Heart left ventricle (tissue), 16 donors: ENCODE results near the gene HMG20B. TPM values are rescaled to one million over a fixed set of nuclear protein-coding genes. Genes with fewer than 3 reads are reported as not detected.

ENCODE experiments used
- ATAC-seq, 4 donors: fragments of 200-7000 bp; cut with Tn5 transposase; one replicate each; pipeline ENCODE4 v1.9.1; 2020 to 2022; ENCODE audit warnings: moderate library complexity in 4 of 4, mild to moderate bottlenecking in 3 of 4, moderate number of reproducible peaks in 1 of 4
- DNase-seq, 5 donors: peaks; one replicate each; pipeline ENCODE4 v3.0.0-alpha.2; 2020
- H3K27ac ChIP-seq, 12 donors: fragments of 200-600 bp; sonication (generic) in 4 of 12; one replicate each; pipeline versions ENCODE4 v1.5.0 to v1.8.0; 2016 to 2022; ENCODE audit warnings: mild to moderate bottlenecking in 2 of 12
- H3K27me3 ChIP-seq, 9 donors: fragments of 200-600 bp; sonication (generic) in 2 of 9; one replicate each; pipeline versions ENCODE4 v1.5.1 to v1.8.0; 2016 to 2022; ENCODE audit warnings: mild to moderate bottlenecking in 3 of 9
- H3K36me3 ChIP-seq, 9 donors: fragments of 200-600 bp; sonication (generic) in 2 of 9; one replicate each; pipeline versions ENCODE4 v1.5.0 to v1.8.0; 2018 to 2022; ENCODE audit warnings: mild to moderate bottlenecking in 2 of 9
- H3K4me1 ChIP-seq, 12 donors: fragments of 200-600 bp; sonication (generic) in 4 of 12; one replicate each; pipeline versions ENCODE4 v1.5.0 to v1.8.0; 2016 to 2022; ENCODE audit warnings: mild to moderate bottlenecking in 3 of 12
- H3K4me3 ChIP-seq, 12 donors: fragments of 200-600 bp; sonication (generic) in 4 of 12; one replicate each; pipeline versions ENCODE4 v1.5.0 to v1.8.0; 2017 to 2022; ENCODE audit warnings: mild to moderate bottlenecking in 9 of 12, moderate library complexity in 4 of 12
- H3K9me3 ChIP-seq, 12 donors: fragments of 200-600 bp; sonication (generic) in 4 of 12; one replicate each; pipeline versions ENCODE4 v1.5.0 to v1.8.0; 2016 to 2022; ENCODE audit warnings: mild to moderate bottlenecking in 1 of 12
- POLR2A ChIP-seq, 2 donors: fragments of 450-650 bp; IDR thresholded peaks; one replicate each; pipeline ENCODE4 v1.6.1; 2017; ENCODE audit warnings: antibody characterized with exemption in 2 of 2, mild to moderate bottlenecking in 2 of 2, moderate library complexity in 2 of 2
- WGBS, 4 donors: extraction: QIAGEN DNeasy Blood & Tissue Kit in 2 of 4; methylation state at CpG; one replicate each; pipeline versions ENCODE4 v1.1.5 to v1.1.7; 2013 to 2018; 5-methylcytosine and 5-hydroxymethylcytosine counted together
- intact Hi-C, 10 donors: fragments of 100-400 bp; cut with DNase I; formaldehyde crosslinking; loops; one replicate each; pipeline versions ENCODE4 v1.11.1 to v1.14.2; 2022
- polyA plus RNA-seq, 2 donors: library from polyadenylated mRNA; stranded (reverse); fragments of 200-250 nt; gene quantifications; one replicate each; pipeline ENCODE4 v1.2.3, GENCODE V29; 2013
- total RNA-seq, 9 donors: library from RNA; depleted of rRNA in 2 of 9; stranded (reverse); fragments of >200 nt in 2 of 9; fragmentation: NEBNext Ultra II Directional in 3 of 9; extraction: Animal tissue kit (Norgen Biotek cat#: 25700) in 3 of 9; gene quantifications; one replicate each; pipeline versions ENCODE4 v1.1.0 to v1.2.4, GENCODE V29; 2016 to 2023
- TF ChIP-seq, protein P1 (sequence below), 12 donors: fragments of 200-600 bp; sonication (generic) in 4 of 12; IDR thresholded peaks; one replicate each; pipeline versions ENCODE4 v1.5.0 to v1.8.0; 2018 to 2022; ENCODE audit warnings: antibody characterized with exemption in 12 of 12, mild to moderate bottlenecking in 5 of 12
- donor health status: ischemic (EF 13 %, LVEDD 7.1; RV severe dilation, severe dysfunction).
- donor health status: healthy with polysubstance abuse.
- donor health status: DM: no; HTN: yes; CAD: no.
- donor health status: DM: no; HTN: no; CAD: no.
- donor health status: ischemic (EF 25% LVEDD 6.9; RV normal size, moderate dysfunction).
- donor health status: ischemic (EF 25% LVEDD 5.7; RV mildly dilated, moderate dysfunction).
- donor health status: healthy.
- donor health status: DM: yes; HTN: yes; CAD: no.
- donor health status: ischemic (EF 35%, LVEDD 5.7; RV mildly dilated, moderate dysfunction).
- donor health status: nonischemic (EF 11% LVEDD 7.7; RV severe dilation, severe dysfunction).
- donor health status: DM: yes; HTN: yes; CAD: no.
- donor health status: PGD.
- donor health status: ischemic (EF 29% LVEDD 5.4; RV normal size, mild dysfunction).
- donor health status: nonischemic (EF 23%, LVEDD 6.1; RV moderate dilation, normal function).

Gene HMG20B
- total and polyA plus RNA-seq, 11 donors: 24.8 to 68.6 (median 42.1) TPM

DNA sequence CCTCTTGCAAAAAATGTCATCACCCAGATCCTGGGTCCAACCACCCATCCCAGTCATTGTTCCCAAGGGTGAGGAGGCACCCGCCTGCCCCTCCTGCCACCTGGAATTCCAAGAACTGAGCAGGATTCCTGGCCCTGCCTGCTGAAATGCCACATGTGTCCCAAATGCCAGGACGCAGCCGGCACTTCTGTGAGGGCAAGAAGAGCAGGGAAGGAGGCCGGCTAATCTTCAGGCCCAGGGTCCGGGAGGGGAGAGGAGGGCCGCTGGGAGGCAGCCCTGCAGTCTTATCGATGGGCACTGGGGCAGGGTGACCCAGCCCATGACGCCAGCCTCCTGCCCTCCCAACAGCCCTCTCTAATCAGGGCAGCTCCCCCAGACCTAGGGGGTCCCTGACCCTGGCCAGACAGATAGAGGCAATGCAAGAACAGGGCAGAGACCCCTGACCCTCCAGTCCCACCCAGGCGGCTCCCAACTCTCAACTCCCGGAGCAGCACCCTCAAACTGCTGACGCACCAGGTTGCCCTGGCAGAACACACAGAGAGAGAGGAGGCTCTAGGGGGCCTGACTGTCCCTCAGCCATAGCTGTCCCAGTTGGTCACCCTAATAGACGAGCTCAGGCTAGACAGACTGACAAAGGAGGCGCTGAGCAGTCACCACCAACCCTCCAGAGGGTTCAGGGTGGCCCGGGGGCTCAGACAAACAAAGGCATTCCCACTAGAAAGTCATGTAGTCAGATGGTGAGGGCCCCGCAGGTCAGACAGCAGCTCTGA, 16.9 kb upstream of the HMG20B start:
- Histone ChIP-seq H3K9me3 (no peaks in the 10 kb centered on the region), H3K36me3 (peaks cover 0 to 4% (median 0%) of the 10 kb centered on the region in 9 donors), H3K27me3 (no peaks in the 10 kb centered on the region), H3K4me3 (peak overlapping the region in 10 of 12 donors; percentile 66 to 99 (median 88)), H3K4me1 (peaks cover 0 to 54% (median 28%) of the 10 kb centered on the region in 12 donors), H3K27ac (peak overlapping the region in 2 of 12 donors; percentile 2 to 4)
- WGBS, 4 donors: 75 to 83% (median 77%) methylated on average over 13 to 15 of the region's 15 CpGs
- intact Hi-C loops: loop anchor here in 5 of 10 donors (2.0 to 10.0 kb wide), 5 partner anchors 17 to 159 kb away; partner anchors contain the start of genes HMG20B (in 2 of the 5) and FZR1 (in 1 of the 5)
- no peak for DNase-seq
- no peak for ATAC-seq
- TF ChIP-seq POLR2A (IDR thresholded peaks at IDR 0.05): no peak
- TF ChIP-seq, protein P1, sequence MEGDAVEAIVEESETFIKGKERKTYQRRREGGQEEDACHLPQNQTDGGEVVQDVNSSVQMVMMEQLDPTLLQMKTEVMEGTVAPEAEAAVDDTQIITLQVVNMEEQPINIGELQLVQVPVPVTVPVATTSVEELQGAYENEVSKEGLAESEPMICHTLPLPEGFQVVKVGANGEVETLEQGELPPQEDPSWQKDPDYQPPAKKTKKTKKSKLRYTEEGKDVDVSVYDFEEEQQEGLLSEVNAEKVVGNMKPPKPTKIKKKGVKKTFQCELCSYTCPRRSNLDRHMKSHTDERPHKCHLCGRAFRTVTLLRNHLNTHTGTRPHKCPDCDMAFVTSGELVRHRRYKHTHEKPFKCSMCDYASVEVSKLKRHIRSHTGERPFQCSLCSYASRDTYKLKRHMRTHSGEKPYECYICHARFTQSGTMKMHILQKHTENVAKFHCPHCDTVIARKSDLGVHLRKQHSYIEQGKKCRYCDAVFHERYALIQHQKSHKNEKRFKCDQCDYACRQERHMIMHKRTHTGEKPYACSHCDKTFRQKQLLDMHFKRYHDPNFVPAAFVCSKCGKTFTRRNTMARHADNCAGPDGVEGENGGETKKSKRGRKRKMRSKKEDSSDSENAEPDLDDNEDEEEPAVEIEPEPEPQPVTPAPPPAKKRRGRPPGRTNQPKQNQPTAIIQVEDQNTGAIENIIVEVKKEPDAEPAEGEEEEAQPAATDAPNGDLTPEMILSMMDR (IDR thresholded peaks at IDR 0.05): no peak

DNA sequence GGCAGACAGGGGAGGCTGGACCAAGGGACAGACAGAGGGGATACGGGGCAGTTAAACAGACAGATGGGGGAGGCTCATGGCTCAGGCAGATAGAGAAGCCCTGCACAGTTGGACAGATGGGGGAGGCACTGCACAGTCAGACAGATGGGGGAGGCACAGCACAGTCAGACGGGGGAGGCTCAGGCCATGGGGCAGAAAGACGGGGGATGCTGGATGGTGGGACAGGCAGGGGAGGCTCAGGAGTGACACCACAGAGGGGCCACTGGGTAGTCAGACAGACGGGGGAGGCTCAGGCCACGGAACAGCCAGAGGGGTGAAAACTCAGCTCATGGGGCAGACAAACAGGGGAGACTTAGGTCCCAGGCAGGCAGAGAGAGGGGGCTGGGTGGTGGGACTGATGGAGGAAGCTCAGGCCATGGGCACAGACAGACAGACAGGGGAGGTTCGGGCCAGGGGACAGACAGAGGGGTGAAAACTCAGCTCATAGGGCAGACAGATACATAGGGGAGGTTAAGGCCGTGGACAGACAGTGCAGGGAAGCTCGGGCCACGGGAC, 16.2 kb upstream of the HMG20B start:
- Histone ChIP-seq H3K9me3 (no peaks in the 10 kb centered on the region), H3K4me1 (peaks cover 0 to 54% (median 28%) of the 10 kb centered on the region in 12 donors), H3K36me3 (no peaks in the 10 kb centered on the region), H3K4me3 (peak overlapping the region; percentile 66 to 99 (median 91)), H3K27ac (peak overlapping the region in 9 of 12 donors; percentile 53 to 86 (median 72)), H3K27me3 (no peaks in the 10 kb centered on the region)
- no peak for ATAC-seq
- intact Hi-C loops: loop anchor here in 5 of 10 donors (2.0 to 10.0 kb wide), 4 partner anchors 16 to 158 kb away; partner anchors contain the start of gene HMG20B (in 2 of the 5)
- WGBS, 4 donors: 30 to 38% (median 35%) methylated on average over 9 of the region's 9 CpGs
- no peak for DNase-seq
- TF ChIP-seq POLR2A (IDR thresholded peaks at IDR 0.05): no peak
- TF ChIP-seq, protein P1 (IDR thresholded peaks at IDR 0.05): no peak

DNA sequence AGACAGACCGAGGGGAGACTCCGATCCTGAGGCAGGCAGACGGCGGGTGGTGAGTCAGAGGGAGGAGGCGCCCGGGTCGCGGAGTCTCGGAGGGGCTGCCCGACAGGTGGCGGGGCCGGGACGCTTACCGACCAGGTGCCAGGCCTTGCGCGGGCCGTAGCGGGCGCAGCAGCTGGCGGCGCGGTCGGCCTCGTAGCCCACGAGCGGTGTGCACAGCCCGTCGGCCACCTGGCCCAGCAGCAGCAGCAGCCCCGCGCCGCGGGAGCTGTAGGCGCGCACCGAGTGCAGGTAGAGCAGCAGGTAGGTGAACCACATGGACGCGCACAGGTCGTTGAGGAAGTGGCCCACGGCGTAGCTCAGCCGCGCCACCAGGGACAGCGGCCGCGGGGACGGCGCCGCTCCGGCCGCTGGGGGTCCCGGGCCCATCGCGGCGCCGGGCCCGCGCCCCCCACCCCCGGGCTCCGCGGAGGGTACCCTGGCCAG, 15.7 kb upstream of the HMG20B start:
- TF ChIP-seq, protein P1 (IDR thresholded peaks at IDR 0.05): peak in 3 of 12 donors; percentile 7 to 18 (median 11)
- no peak for TF ChIP-seq POLR2A (IDR thresholded peaks at IDR 0.05)
- Histone ChIP-seq H3K27me3 (no peaks in the 10 kb centered on the region), H3K4me1 (peaks cover 0 to 54% (median 28%) of the 10 kb centered on the region in 12 donors), H3K36me3 (no peaks in the 10 kb centered on the region), H3K4me3 (peak overlapping the region; percentile 66 to 99 (median 91)), H3K27ac (peak overlapping the region; percentile 32 to 86 (median 72)), H3K9me3 (no peaks in the 10 kb centered on the region)
- DNase-seq: no peak
- intact Hi-C loops: loop anchor here in 5 of 10 donors (2.0 to 10.0 kb wide), 4 partner anchors 16 to 158 kb away; partner anchors contain the start of gene HMG20B (in 2 of the 5)
- 0 to 3% (median 1%) methylated on average over 12 to 60 of the region's 60 CpGs for WGBS, 4 donors
- peak in 1 of 4 donors; percentile 4 for ATAC-seq
